Caco-2 (cell line): Measurements from ENCODE around the gene CTNND2. TPM values are rescaled to one million over a fixed set of nuclear protein-coding genes. Genes with fewer than 3 reads are reported as not detected.

ENCODE experiments used
- Bru-seq: library from RNA; stranded (reverse); fragments of 400-500 nt; gene quantifications from one replicate; lab custom pipeline; 2021; lab: Mats Ljungman, UMichigan
- BruChase-seq, 2 experiments: library from RNA; stranded (reverse); fragments of 400-500 nt; gene quantifications; one replicate each; lab custom pipeline; 2021; lab: Mats Ljungman, UMichigan
- BruUV-seq: library from RNA; stranded (reverse); fragments of 400-500 nt; replicated peaks from 2 replicates; lab custom pipeline; 2021; lab: Mats Ljungman, UMichigan
- CTCF ChIA-PET: fragments of 300-600 bp; sonication (Branson Sonifier 250); formaldehyde crosslinking; loops from one replicate; lab custom pipeline; 2022; ENCODE audit warnings: antibody characterized with exemption; lab: Charles Lee
- POLR2A ChIA-PET: fragments of 300-600 bp; sonication (Branson Sonifier 250); formaldehyde crosslinking; loops from one replicate; lab custom pipeline; 2022; ENCODE audit warnings: antibody characterized with exemption; lab: Charles Lee
- DNase-seq, 2 experiments: peaks; one replicate each; pipeline versions ENCODE4 v3.0.0 to v3.0.0-alpha.2; 2020 to 2022
- H3K27me3 ChIP-seq: replicated peaks from 2 replicates; pipeline ENCODE4 v1.6.0; 2011; ENCODE audit warnings: low read length; ENCODE audit not compliant: control insufficient read depth, insufficient read depth
- H3K36me3 ChIP-seq: 2 replicates; pipeline ENCODE4 v1.5.1; 2011; ENCODE audit warnings: low read length; ENCODE audit not compliant: control insufficient read depth, insufficient read depth
- H3K4me1 ChIP-seq: fragments of 250-450 bp; sonication (Bioruptor Pico); 2 replicates; pipeline ENCODE4 v1.5.1; 2020; ENCODE audit warnings: mild to moderate bottlenecking
- H3K4me3 ChIP-seq: 2 replicates; pipeline ENCODE4 v1.5.1; 2011; ENCODE audit warnings: low read depth, mild to moderate bottlenecking, control low read depth, low read length
- H3K9me3 ChIP-seq: fragments of 250-450 bp; sonication (Bioruptor Pico); 2 replicates; pipeline ENCODE4 v1.5.1; 2020; ENCODE audit warnings: mild to moderate bottlenecking, moderate library complexity
- H3K27ac Mint-ChIP-seq: one replicate; pipeline ENCODE4 v1.8.0; 2022; ENCODE audit warnings: mixed read lengths; ENCODE audit not compliant: unreplicated experiment
- H3K27me3 Mint-ChIP-seq: one replicate; pipeline ENCODE4 v1.8.0; 2022; ENCODE audit warnings: mixed read lengths; ENCODE audit not compliant: insufficient read depth, unreplicated experiment
- H3K36me3 Mint-ChIP-seq: one replicate; pipeline ENCODE4 v1.8.0; 2022; ENCODE audit warnings: mild to moderate bottlenecking, mixed read lengths; ENCODE audit not compliant: insufficient read depth, unreplicated experiment
- H3K4me1 Mint-ChIP-seq: one replicate; pipeline ENCODE4 v1.8.0; 2022; ENCODE audit warnings: low read depth, mixed read lengths; ENCODE audit not compliant: unreplicated experiment
- H3K4me3 Mint-ChIP-seq: one replicate; pipeline ENCODE4 v1.8.0; 2022; ENCODE audit warnings: mild to moderate bottlenecking, moderate library complexity, mixed read lengths; ENCODE audit not compliant: unreplicated experiment
- H3K9me3 Mint-ChIP-seq: one replicate; pipeline ENCODE4 v1.8.0; 2022; ENCODE audit warnings: mixed read lengths; ENCODE audit not compliant: unreplicated experiment
- CTCF ChIP-seq, 2 experiments: fragments of 200-600 bp in 1 of 2; IDR thresholded peaks; 1 replicate in 1 of 2; 2 replicates in 1 of 2; pipeline versions ENCODE4 v1.5.1 to v1.8.0; 2011 to 2022; ENCODE audit warnings: antibody characterized with exemption in 1 of 2, control low read depth in 1 of 2, inconsistent platforms in 1 of 2, low read depth in 1 of 2, low read length in 1 of 2, mild to moderate bottlenecking in 1 of 2, moderate library complexity in 1 of 2; ENCODE audit not compliant: insufficient read depth in 1 of 2, severe bottlenecking in 1 of 2, unreplicated experiment in 1 of 2
- intact Hi-C: fragments of 100-400 bp; cut with micrococcal nuclease; formaldehyde crosslinking; loops from one replicate; pipeline ENCODE4 v1.10.0; 2022; ENCODE audit not compliant: unreplicated experiment
- long read RNA-seq: library from polyadenylated mRNA; stranded (forward); transcript quantifications from one replicate; pipeline ENCODE4 v2.0.0, GENCODE V29; 2022
- total RNA-seq: library from RNA; stranded (reverse); gene quantifications from 2 replicates; pipeline ENCODE4 v1.2.3, GENCODE V29; 2022

CTNND2 gene
- total RNA-seq (0.32 and 1.2 TPM in 2 replicates), Bru-seq, nascent RNA (percentile 20 among the genes with signal in this experiment), BruChase-seq, experiment 1, labeled RNA remaining after a 2-hour chase (percentile 14 among the genes with signal in this experiment), BruChase-seq, experiment 2, labeled RNA remaining after a 6-hour chase (percentile 11 among the genes with signal in this experiment)
- long read RNA-seq = 0 reads

- TF ChIP-seq CTCF (IDR thresholded peaks at IDR 0.05; ENCODE audit: insufficient read depth in 1 of 2, low read depth in 1 of 2, low read length in 1 of 2, severe bottlenecking in 1 of 2, unreplicated experiment in 1 of 2) = no peak
- no TSS peak for BruUV-seq
- peak in 1 of 2 experiments; percentile 17 for DNase-seq
- Mint-ChIP-seq H3K36me3 (no peaks in the 10 kb centered on the region), H3K9me3 (no peaks in the 10 kb centered on the region), H3K4me1 (no peaks in the 10 kb centered on the region), H3K27me3 (peaks cover 12% of the 10 kb centered on the region), H3K27ac (no peak within 1 kb of the TSS), H3K4me3 (peak within 1 kb of the TSS; percentile 33)
- POLR2A ChIA-PET = no interaction called here
- intact Hi-C loops = no loop called here
- Histone ChIP-seq H3K36me3 (no peaks in the 10 kb centered on the region), H3K4me3 (peak within 1 kb of the TSS; percentile 18), H3K27me3 (no peaks in the 10 kb centered on the region; the same call in 1 of the 2 replicates), H3K4me1 (no peaks in the 10 kb centered on the region), H3K9me3 (no peaks in the 10 kb centered on the region; the same call in 1 of the 2 replicates)
- CTCF ChIA-PET = interaction anchor here (0.6 kb wide), 1 partner anchor 1527 kb away, joined by 3 read pairs; no protein-coding TSS in a partner anchor
These were observed at the start of gene CTNND2 for GRCh38 chr5:11904265-11904906. TSS of gene CTNND2 (minus strand) at chr5:11904446. CDS start at chr5:11903853, 593 bp downstream.

- no peak for TF ChIP-seq CTCF (IDR thresholded peaks at IDR 0.05; ENCODE audit: insufficient read depth in 1 of 2, low read depth in 1 of 2, low read length in 1 of 2, severe bottlenecking in 1 of 2, unreplicated experiment in 1 of 2)
- intact Hi-C loops = no loop called here
- Histone ChIP-seq H3K4me3 (no peak overlapping the region), H3K9me3 (no peaks in the 10 kb centered on the region), H3K27me3 (no peaks in the 10 kb centered on the region), H3K4me1 (no peaks in the 10 kb centered on the region), H3K36me3 (no peaks in the 10 kb centered on the region)
- no TSS peak for BruUV-seq
- no peak overlapping the region for H3K4me3 Mint-ChIP-seq
- no peaks in the 10 kb centered on the region for H3K9me3 Mint-ChIP-seq
- ChIA-PET POLR2A (no interaction called here), CTCF (no interaction called here)
- DNase-seq = no peak
- no peaks in the 10 kb centered on the region for H3K4me1 Mint-ChIP-seq
- no peaks in the 10 kb centered on the region for H3K36me3 Mint-ChIP-seq
- H3K27me3 Mint-ChIP-seq = peaks cover 3% of the 10 kb centered on the region
- H3K27ac Mint-ChIP-seq = no peak overlapping the region
These were observed 42.1 kb upstream of the CTNND2 start for GRCh38 chr5:11946317-11946716.

- peaks cover 4% of the 10 kb centered on the region for H3K27me3 Mint-ChIP-seq
- Histone ChIP-seq H3K9me3 (no peaks in the 10 kb centered on the region), H3K4me3 (no peak overlapping the region), H3K36me3 (no peaks in the 10 kb centered on the region), H3K27me3 (no peaks in the 10 kb centered on the region), H3K4me1 (no peaks in the 10 kb centered on the region)
- no peaks in the 10 kb centered on the region for H3K4me1 Mint-ChIP-seq
- H3K36me3 Mint-ChIP-seq = no peaks in the 10 kb centered on the region
- H3K9me3 Mint-ChIP-seq = no peaks in the 10 kb centered on the region
- BruUV-seq = no TSS peak
- no peak overlapping the region for H3K4me3 Mint-ChIP-seq
- intact Hi-C loops = no loop called here
- no peak overlapping the region for H3K27ac Mint-ChIP-seq
- POLR2A ChIA-PET = no interaction called here
- DNase-seq = no peak
- TF ChIP-seq CTCF (IDR thresholded peaks at IDR 0.05; ENCODE audit: insufficient read depth in 1 of 2, low read depth in 1 of 2, low read length in 1 of 2, severe bottlenecking in 1 of 2, unreplicated experiment in 1 of 2) = no peak
- CTCF ChIA-PET = no interaction called here
These were observed 37.3 kb upstream of the CTNND2 start for GRCh38 chr5:11941566-11941965.
